ENCODE data around the gene CLCN1. TPM values are rescaled to one million over a fixed set of nuclear protein-coding genes. Genes with fewer than 3 reads are reported as not detected.

CLCN1 gene
- total RNA-seq, 1 experiment from 2014 or later = not detected

DNA sequence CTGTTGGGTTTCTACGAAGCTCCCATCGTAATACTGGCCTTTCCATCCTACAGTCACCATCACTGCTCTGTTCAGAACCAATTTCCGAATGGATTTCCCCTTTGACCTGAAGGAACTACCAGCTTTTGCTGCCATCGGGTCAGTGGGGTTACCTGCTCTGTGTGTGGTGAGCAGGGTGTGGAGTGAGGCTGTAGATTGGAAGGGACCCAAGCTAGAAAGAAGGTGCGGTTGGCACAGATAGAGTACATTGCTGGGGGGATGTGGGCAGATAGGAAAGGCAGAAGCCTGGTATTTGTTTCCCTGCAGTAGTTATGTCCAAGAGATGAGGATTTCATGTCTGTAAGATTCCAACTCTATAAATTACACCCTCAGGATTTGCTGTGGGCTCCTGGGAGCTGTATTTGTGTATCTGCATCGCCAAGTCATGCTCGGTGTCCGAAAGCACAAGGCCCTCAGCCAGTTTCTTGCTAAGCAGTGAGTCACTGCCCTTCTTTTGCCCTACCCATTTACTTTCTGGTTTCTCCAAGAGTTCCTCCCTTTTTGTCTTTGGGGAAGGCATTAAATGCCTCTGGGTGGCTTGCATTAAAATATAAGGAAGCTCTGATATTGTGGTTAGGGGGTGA, 15.4 kb downstream of the CLCN1 start:
- ChIA-PET POLR2A (ENCODE audit: low non-redundant PET) (no interaction called here), CTCF (no interaction called here)
- Histone ChIP-seq H3K27me3 (replicated peaks; ENCODE audit: insufficient read depth, low read depth, low read length, poor library complexity) (no peaks in the 10 kb centered on the region), H3K4me1 (ENCODE audit: insufficient read depth, low read length, poor library complexity, severe bottlenecking) (no peaks in the 10 kb centered on the region), H3K36me3 (ENCODE audit: insufficient read depth, low read length, poor library complexity, severe bottlenecking) (no peaks in the 10 kb centered on the region), H3K27ac (ENCODE audit: low read depth, low read length, poor library complexity, severe bottlenecking) (no peak overlapping the region), H3K4me3 (ENCODE audit: low read depth, low read length, poor library complexity, severe bottlenecking) (no peak overlapping the region), H3K9me3 (ENCODE audit: low read depth, low read length, poor library complexity, severe bottlenecking) (no peaks in the 10 kb centered on the region)
- intact Hi-C loops (cut with micrococcal nuclease; ENCODE audit: unreplicated experiment) = no loop called here
- no TSS peak for BruUV-seq (replicated peaks)
- DNase-seq (ENCODE audit: low spot score) = no peak
- TF ChIP-seq, protein P1, sequence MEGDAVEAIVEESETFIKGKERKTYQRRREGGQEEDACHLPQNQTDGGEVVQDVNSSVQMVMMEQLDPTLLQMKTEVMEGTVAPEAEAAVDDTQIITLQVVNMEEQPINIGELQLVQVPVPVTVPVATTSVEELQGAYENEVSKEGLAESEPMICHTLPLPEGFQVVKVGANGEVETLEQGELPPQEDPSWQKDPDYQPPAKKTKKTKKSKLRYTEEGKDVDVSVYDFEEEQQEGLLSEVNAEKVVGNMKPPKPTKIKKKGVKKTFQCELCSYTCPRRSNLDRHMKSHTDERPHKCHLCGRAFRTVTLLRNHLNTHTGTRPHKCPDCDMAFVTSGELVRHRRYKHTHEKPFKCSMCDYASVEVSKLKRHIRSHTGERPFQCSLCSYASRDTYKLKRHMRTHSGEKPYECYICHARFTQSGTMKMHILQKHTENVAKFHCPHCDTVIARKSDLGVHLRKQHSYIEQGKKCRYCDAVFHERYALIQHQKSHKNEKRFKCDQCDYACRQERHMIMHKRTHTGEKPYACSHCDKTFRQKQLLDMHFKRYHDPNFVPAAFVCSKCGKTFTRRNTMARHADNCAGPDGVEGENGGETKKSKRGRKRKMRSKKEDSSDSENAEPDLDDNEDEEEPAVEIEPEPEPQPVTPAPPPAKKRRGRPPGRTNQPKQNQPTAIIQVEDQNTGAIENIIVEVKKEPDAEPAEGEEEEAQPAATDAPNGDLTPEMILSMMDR (conservative IDR thresholded peaks at IDR 0.05; ENCODE audit: low read depth, low read length) = no peak
- no peak for TF ChIP-seq EZH2 (IDR thresholded peaks at IDR 0.05; ENCODE audit: borderline replicate concordance, low read depth, low read length, poor library complexity, severe bottlenecking)

DNA sequence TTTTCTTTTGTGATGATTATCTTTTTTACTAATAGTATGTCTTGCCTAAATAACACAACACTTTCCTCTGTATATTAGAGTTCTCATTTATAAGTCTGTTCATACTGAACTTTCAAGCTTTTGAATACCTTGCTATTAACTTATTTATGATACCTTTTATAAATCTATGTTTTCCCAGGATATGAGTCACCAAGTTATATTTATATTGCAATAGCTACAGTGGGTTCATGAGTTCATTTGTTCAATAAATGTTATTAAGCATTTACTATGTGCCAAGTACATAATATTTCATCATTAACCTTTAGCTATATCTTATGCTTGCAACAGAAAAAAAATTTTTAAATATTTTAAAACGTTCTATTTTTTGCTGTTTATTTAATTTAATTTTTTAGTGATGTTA, 18.3 kb downstream of the CLCN1 start:
- no peaks in the 10 kb centered on the region for H3K4me1 ChIP-seq (ENCODE audit: insufficient read depth, low read length, poor library complexity, severe bottlenecking)
- intact Hi-C loops (cut with micrococcal nuclease; ENCODE audit: unreplicated experiment) = no loop called here
- H3K27ac ChIP-seq (ENCODE audit: low read depth, low read length, poor library complexity, severe bottlenecking) = no peak overlapping the region
- no TSS peak for BruUV-seq (replicated peaks)
- ChIA-PET POLR2A (ENCODE audit: low non-redundant PET) (no interaction called here), CTCF (no interaction called here)
- H3K9me3 ChIP-seq (ENCODE audit: low read depth, low read length, poor library complexity, severe bottlenecking) = no peaks in the 10 kb centered on the region
- peaks cover 8% of the 10 kb centered on the region for H3K27me3 ChIP-seq (replicated peaks; ENCODE audit: insufficient read depth, low read depth, low read length, poor library complexity)
- no peaks in the 10 kb centered on the region for H3K36me3 ChIP-seq (ENCODE audit: insufficient read depth, low read length, poor library complexity, severe bottlenecking)
- TF ChIP-seq EZH2 (IDR thresholded peaks at IDR 0.05; ENCODE audit: borderline replicate concordance, low read depth, low read length, poor library complexity, severe bottlenecking) = no peak
- TF ChIP-seq, protein P1 (conservative IDR thresholded peaks at IDR 0.05; ENCODE audit: low read depth, low read length) = no peak
- no peak for DNase-seq (ENCODE audit: low spot score)
- H3K4me3 ChIP-seq (ENCODE audit: low read depth, low read length, poor library complexity, severe bottlenecking) = no peak overlapping the region

- intact Hi-C loops (cut with micrococcal nuclease; ENCODE audit: unreplicated experiment) = no loop called here
- no peak for DNase-seq (ENCODE audit: low spot score)
- POLR2A ChIA-PET (ENCODE audit: low non-redundant PET) = no interaction called here
- Histone ChIP-seq H3K36me3 (ENCODE audit: insufficient read depth, low read length, poor library complexity, severe bottlenecking) (no peaks in the 10 kb centered on the region), H3K27me3 (replicated peaks; ENCODE audit: insufficient read depth, low read depth, low read length, poor library complexity) (peaks cover 13% of the 10 kb centered on the region), H3K4me1 (ENCODE audit: insufficient read depth, low read length, poor library complexity, severe bottlenecking) (no peaks in the 10 kb centered on the region), H3K4me3 (ENCODE audit: low read depth, low read length, poor library complexity, severe bottlenecking) (no peak overlapping the region), H3K9me3 (ENCODE audit: low read depth, low read length, poor library complexity, severe bottlenecking) (no peaks in the 10 kb centered on the region), H3K27ac (ENCODE audit: low read depth, low read length, poor library complexity, severe bottlenecking) (no peak overlapping the region)
- no TSS peak for BruUV-seq (replicated peaks)
- TF ChIP-seq, protein P1 (conservative IDR thresholded peaks at IDR 0.05; ENCODE audit: low read depth, low read length) = no peak
- TF ChIP-seq EZH2 (IDR thresholded peaks at IDR 0.05; ENCODE audit: borderline replicate concordance, low read depth, low read length, poor library complexity, severe bottlenecking) = no peak
- CTCF ChIA-PET = no interaction called here
These were observed 21.3 kb downstream of the CLCN1 start for GRCh38 chr7:143337216-143337615.

Measured in A673 (cell line).